PC-9 (cell line): ENCODE measurements around the gene LRRC59. TPM values are rescaled to one million over a fixed set of nuclear protein-coding genes. Genes with fewer than 3 reads are reported as not detected.

Source experiments
- BruUV-seq: library from RNA; stranded (reverse); fragments of 400-500 nt; replicated peaks from 2 replicates; lab custom pipeline; 2021; lab: Mats Ljungman, UMichigan
- CTCF ChIA-PET: fragments of 300-600 bp; sonication (Branson Sonifier 250); formaldehyde crosslinking; loops from one replicate; lab custom pipeline; 2022; ENCODE audit warnings: antibody characterized with exemption; lab: Charles Lee
- POLR2A ChIA-PET: fragments of 300-600 bp; sonication (Branson Sonifier 250); formaldehyde crosslinking; loops from one replicate; lab custom pipeline; 2022; ENCODE audit warnings: antibody characterized with exemption; ENCODE audit not compliant: unreplicated experiment; lab: Charles Lee
- DNase-seq, 2 experiments: peaks; one replicate each; pipeline versions ENCODE4 v3.0.0 to v3.0.0-alpha.2; 2015 to 2022; ENCODE audit warnings: mixed read lengths in 1 of 2
- H2AFZ ChIP-seq: fragments of 200-600 bp; sonication (generic); 2 replicates; pipeline ENCODE4 v1.8.1; 2017; ENCODE audit warnings: antibody characterized with exemption
- H3F3A ChIP-seq: fragments of 200-600 bp; sonication (generic); 2 replicates; pipeline ENCODE4 v1.8.1; 2017; ENCODE audit warnings: antibody characterized with exemption, mild to moderate bottlenecking, low read depth; ENCODE audit not compliant: insufficient read depth
- H3K27ac ChIP-seq: fragments of 200-600 bp; sonication (generic); 2 replicates; pipeline ENCODE4 v1.6.1; 2016; ENCODE audit warnings: mixed run types
- H3K27me3 ChIP-seq: fragments of 200-600 bp; sonication (generic); 2 replicates; pipeline ENCODE4 v1.6.1; 2016; ENCODE audit warnings: low read depth, mixed run types; ENCODE audit not compliant: insufficient read depth
- H3K36me3 ChIP-seq: fragments of 200-600 bp; sonication (generic); 2 replicates; pipeline ENCODE4 v1.6.1; 2016; ENCODE audit warnings: low read depth, mixed run types
- H3K4me1 ChIP-seq: fragments of 200-600 bp; sonication (generic); replicated peaks from 2 replicates; pipeline ENCODE4 v1.6.1; 2016; ENCODE audit warnings: mixed run types; ENCODE audit not compliant: insufficient read depth
- H3K4me2 ChIP-seq: fragments of 200-600 bp; sonication (generic); 2 replicates; pipeline ENCODE4 v1.6.1; 2017; ENCODE audit warnings: mixed run types
- H3K4me3 ChIP-seq: fragments of 200-600 bp; sonication (generic); 2 replicates; pipeline ENCODE4 v1.6.1; 2016; ENCODE audit warnings: mixed run types
- H3K79me2 ChIP-seq: fragments of 200-600 bp; sonication (generic); 2 replicates; pipeline ENCODE4 v1.6.1; 2017; ENCODE audit warnings: low read depth, mixed run types
- H3K9me2 ChIP-seq: fragments of 200-600 bp; sonication (generic); 2 replicates; pipeline ENCODE4 v1.8.1; 2017; ENCODE audit warnings: mild to moderate bottlenecking; ENCODE audit not compliant: insufficient read depth
- H3K9me3 ChIP-seq: fragments of 200-600 bp; sonication (generic); 2 replicates; pipeline ENCODE4 v1.8.1; 2016; ENCODE audit warnings: low read depth; ENCODE audit not compliant: insufficient read depth
- H4K20me1 ChIP-seq: fragments of 200-600 bp; sonication (generic); 2 replicates; pipeline ENCODE4 v1.8.1; 2017; ENCODE audit not compliant: insufficient read depth
- CTCF ChIP-seq: fragments of 200-600 bp; sonication (generic); conservative IDR thresholded peaks from 2 replicates; pipeline ENCODE4 v1.6.1; 2017; ENCODE audit warnings: mixed run types, antibody characterized with exemption, mild to moderate bottlenecking, moderate library complexity
- EZH2 ChIP-seq: fragments of 200-600 bp; sonication (generic); IDR thresholded peaks from 2 replicates; pipeline ENCODE4 v1.8.0; 2017; ENCODE audit warnings: antibody characterized with exemption, low read depth
- intact Hi-C: fragments of 100-400 bp; cut with micrococcal nuclease; formaldehyde crosslinking; loops from one replicate; pipeline ENCODE4 v1.10.0; 2022; ENCODE audit not compliant: unreplicated experiment
- total RNA-seq: library from RNA; stranded (reverse); gene quantifications from 2 replicates; pipeline ENCODE4 v1.2.3, GENCODE V29; 2021

LRRC59 gene
- total RNA-seq, 1 experiment from 2014 or later: 102 TPM

- Histone ChIP-seq H3K4me3 (no peak overlapping the region), H3K27me3 (no peaks in the 10 kb centered on the region), H2AFZ (no peak overlapping the region), H4K20me1 (peaks cover 6% of the 10 kb centered on the region; the same call in 1 of the 2 replicates), H3K9me3 (no peaks in the 10 kb centered on the region), H3K4me2 (no peak overlapping the region), H3K79me2 (peaks cover 34% of the 10 kb centered on the region), H3F3A (no peaks in the 10 kb centered on the region; the same call in 1 of the 2 replicates), H3K4me1 (peaks cover 20% of the 10 kb centered on the region), H3K36me3 (peaks cover 26% of the 10 kb centered on the region), H3K9me2 (no peaks in the 10 kb centered on the region), H3K27ac (no peak overlapping the region)
- CTCF ChIA-PET: no interaction called here
- intact Hi-C loops: no loop called here
- TF ChIP-seq EZH2 (no peak), CTCF (no peak)
- no TSS peak for BruUV-seq
- POLR2A ChIA-PET: no interaction called here
- no peak for DNase-seq
Observed at GRCh38 chr17:50370052-50370451, 27.3 kb downstream of the LRRC59 start.

- Histone ChIP-seq H3K36me3 (peaks cover 26% of the 10 kb centered on the region), H3K27me3 (no peaks in the 10 kb centered on the region), H3K79me2 (peaks cover 22% of the 10 kb centered on the region), H3K4me2 (no peak overlapping the region), H3K4me3 (no peak overlapping the region), H3K4me1 (peaks cover 13% of the 10 kb centered on the region), H3K9me2 (no peaks in the 10 kb centered on the region), H2AFZ (no peak overlapping the region), H3F3A (peaks cover 5% of the 10 kb centered on the region; the same call in 1 of the 2 replicates), H3K27ac (no peak overlapping the region), H4K20me1 (peaks cover 8% of the 10 kb centered on the region; the same call in 1 of the 2 replicates), H3K9me3 (no peaks in the 10 kb centered on the region)
- POLR2A ChIA-PET: no interaction called here
- no TSS peak for BruUV-seq
- CTCF ChIA-PET: no interaction called here
- no peak for TF ChIP-seq CTCF
- TF ChIP-seq EZH2: no peak
- no peak for DNase-seq
- intact Hi-C loops: no loop called here
Observed at GRCh38 chr17:50367401-50367800, 29.9 kb downstream of the LRRC59 start.

GRCh38 chr17:50365649-50366393 lies 31.5 kb downstream of the LRRC59 start:
- Histone ChIP-seq H3K9me2 (no peaks in the 10 kb centered on the region), H2AFZ (no peak overlapping the region), H3K4me2 (no peak overlapping the region), H4K20me1 (peaks cover 5% of the 10 kb centered on the region; the same call in 1 of the 2 replicates), H3F3A (peaks cover 10% of the 10 kb centered on the region; the same call in 1 of the 2 replicates), H3K4me1 (no peaks in the 10 kb centered on the region), H3K79me2 (peaks cover 6% of the 10 kb centered on the region), H3K9me3 (no peaks in the 10 kb centered on the region), H3K27me3 (no peaks in the 10 kb centered on the region), H3K4me3 (no peak overlapping the region), H3K27ac (no peak overlapping the region), H3K36me3 (peaks cover 26% of the 10 kb centered on the region)
- CTCF ChIA-PET: no interaction called here
- no peak for TF ChIP-seq CTCF
- no peak for TF ChIP-seq EZH2
- POLR2A ChIA-PET: interaction anchor here (0.6 kb wide), 1 partner anchor 331 kb away, joined by 3 read pairs; no protein-coding TSS in a partner anchor
- DNase-seq: no peak
- no TSS peak for BruUV-seq
- intact Hi-C loops: no loop called here
